Measurements from ENCODE around the gene TLE6.
"Not testable (repeated sequence)": the region's sequence is repeated elsewhere in the genome, so short reads cannot be mapped to it uniquely, and the experiment has no call there.

Gene TLE6

GRCh38 chr19:2973229-2973628 lies 4.1 kb upstream of the TLE6 start:
- no peak for DNase-seq (ENCODE audit: low read depth in 2 of 3, low spot score in 2 of 3)

GRCh38 chr19:2974342-2975041 lies 2.9 kb upstream of the TLE6 start:
- DNase-seq (ENCODE audit: low read depth in 2 of 3, low spot score in 2 of 3) = no peak

GRCh38 chr19:2976609-2977000 lies 759 bp upstream of the TLE6 start:
- DNase-seq (ENCODE audit: low read depth in 2 of 3, low spot score in 2 of 3) = no peak

GRCh38 chr19:2977746-2978138 lies 378 bp downstream of the TLE6 start:
- no peak for DNase-seq (ENCODE audit: low read depth in 2 of 3, low spot score in 2 of 3)

GRCh38 chr19:2978166-2978767 lies 903 bp downstream of the TLE6 start:
- DNase-seq (ENCODE audit: low read depth in 2 of 3, low spot score in 2 of 3) = no peak

GRCh38 chr19:2978772-2979171 lies 1.4 kb downstream of the TLE6 start:
- no peak for DNase-seq (ENCODE audit: low read depth in 2 of 3, low spot score in 2 of 3)

GRCh38 chr19:2981898-2982297 lies 4.5 kb downstream of the TLE6 start:
- no peak for DNase-seq (ENCODE audit: low read depth in 2 of 3, low spot score in 2 of 3)

GRCh38 chr19:2982561-2982960 lies 5.2 kb downstream of the TLE6 start:
- DNase-seq (ENCODE audit: low read depth in 2 of 3, low spot score in 2 of 3) = no peak

GRCh38 chr19:2982983-2983350 lies 5.6 kb downstream of the TLE6 start:
- DNase-seq (ENCODE audit: low read depth in 2 of 3, low spot score in 2 of 3) = no peak

- DNase-seq (ENCODE audit: low read depth in 2 of 3, low spot score in 2 of 3) = no peak
Observed at GRCh38 chr19:2983351-2984214, 6.2 kb downstream of the TLE6 start.

- DNase-seq (ENCODE audit: low read depth in 2 of 3, low spot score in 2 of 3) = no peak
Observed at GRCh38 chr19:2984215-2984528, 6.8 kb downstream of the TLE6 start.

- no peak for DNase-seq (ENCODE audit: low read depth in 2 of 3, low spot score in 2 of 3)
Observed at GRCh38 chr19:2986951-2987524, 9.7 kb downstream of the TLE6 start.

GRCh38 chr19:2987797-2988196 lies 10.4 kb downstream of the TLE6 start:
- DNase-seq (ENCODE audit: low read depth in 2 of 3, low spot score in 2 of 3) = no peak

GRCh38 chr19:2988568-2988967 lies 11.2 kb downstream of the TLE6 start:
- DNase-seq (ENCODE audit: low read depth in 2 of 3, low spot score in 2 of 3) = no peak

GRCh38 chr19:2989236-2989946 lies 12.0 kb downstream of the TLE6 start:
- DNase-seq (ENCODE audit: low read depth in 2 of 3, low spot score in 2 of 3) = no peak

GRCh38 chr19:2992333-2992732 lies 15.0 kb downstream of the TLE6 start:
- DNase-seq (ENCODE audit: low read depth in 2 of 3, low spot score in 2 of 3) = not testable (repeated sequence)

- DNase-seq (ENCODE audit: low read depth in 2 of 3, low spot score in 2 of 3) = no peak
Observed at GRCh38 chr19:2992958-2993357, 15.6 kb downstream of the TLE6 start.

GRCh38 chr19:2993579-2993978 lies 16.2 kb downstream of the TLE6 start:
- DNase-seq (ENCODE audit: low read depth in 2 of 3, low spot score in 2 of 3) = no peak

GRCh38 chr19:2994588-2995131 lies 17.3 kb downstream of the TLE6 start:
- DNase-seq (ENCODE audit: low read depth in 2 of 3, low spot score in 2 of 3) = no peak

- no peak for DNase-seq (ENCODE audit: low read depth in 2 of 3, low spot score in 2 of 3)
Observed at GRCh38 chr19:2997720-2998119, 20.4 kb downstream of the TLE6 start.

- no peak for DNase-seq (ENCODE audit: low read depth in 2 of 3, low spot score in 2 of 3)
Observed at GRCh38 chr19:2998642-2999041, 21.3 kb downstream of the TLE6 start.

Data from activated CD8-positive, alpha-beta memory T cell treated with anti-CD3 and anti-CD28 coated beads for 48 hours (primary cell).